ENCODE measurements around the gene CEP295NL.
"Not testable (repeated sequence)": the region's sequence is repeated elsewhere in the genome, so short reads cannot be mapped to it uniquely, and the experiment has no call there.

The CEP295NL gene

DNA sequence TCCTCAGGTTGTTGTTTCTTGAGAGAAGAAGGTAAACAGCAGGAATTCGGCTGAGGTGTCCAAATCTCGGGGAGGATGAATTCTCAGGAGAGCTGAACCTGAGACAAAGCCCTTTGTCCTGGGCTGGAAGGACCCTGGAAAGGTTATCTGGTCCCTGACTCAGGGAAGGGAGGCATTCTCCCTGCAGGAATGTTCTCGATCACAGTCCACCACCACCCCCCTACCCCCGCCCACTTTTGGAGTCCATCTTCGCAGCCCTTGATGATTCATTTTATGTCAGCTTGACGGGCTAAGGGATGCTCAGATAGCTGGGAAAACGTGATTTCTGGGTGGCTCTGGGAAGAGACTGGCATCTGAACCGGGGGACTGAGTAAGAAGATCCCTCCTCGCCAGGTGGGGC lies 1.4 kb upstream of the CEP295NL start:
- TF ChIP-seq, protein P1, sequence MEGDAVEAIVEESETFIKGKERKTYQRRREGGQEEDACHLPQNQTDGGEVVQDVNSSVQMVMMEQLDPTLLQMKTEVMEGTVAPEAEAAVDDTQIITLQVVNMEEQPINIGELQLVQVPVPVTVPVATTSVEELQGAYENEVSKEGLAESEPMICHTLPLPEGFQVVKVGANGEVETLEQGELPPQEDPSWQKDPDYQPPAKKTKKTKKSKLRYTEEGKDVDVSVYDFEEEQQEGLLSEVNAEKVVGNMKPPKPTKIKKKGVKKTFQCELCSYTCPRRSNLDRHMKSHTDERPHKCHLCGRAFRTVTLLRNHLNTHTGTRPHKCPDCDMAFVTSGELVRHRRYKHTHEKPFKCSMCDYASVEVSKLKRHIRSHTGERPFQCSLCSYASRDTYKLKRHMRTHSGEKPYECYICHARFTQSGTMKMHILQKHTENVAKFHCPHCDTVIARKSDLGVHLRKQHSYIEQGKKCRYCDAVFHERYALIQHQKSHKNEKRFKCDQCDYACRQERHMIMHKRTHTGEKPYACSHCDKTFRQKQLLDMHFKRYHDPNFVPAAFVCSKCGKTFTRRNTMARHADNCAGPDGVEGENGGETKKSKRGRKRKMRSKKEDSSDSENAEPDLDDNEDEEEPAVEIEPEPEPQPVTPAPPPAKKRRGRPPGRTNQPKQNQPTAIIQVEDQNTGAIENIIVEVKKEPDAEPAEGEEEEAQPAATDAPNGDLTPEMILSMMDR (IDR thresholded peaks at IDR 0.05; ENCODE audit: insufficient read depth, low read length, poor library complexity, severe bottlenecking), result no peak
- peaks cover 2% of the 10 kb centered on the region for H3K27me3 ChIP-seq (replicated peaks; ENCODE audit: control insufficient read depth, insufficient read depth, low read length)
- H3K4me3 ChIP-seq (replicated peaks; ENCODE audit: low read depth, low read length), result no peak overlapping the region
- DNase-seq (ENCODE audit: extremely low read depth, insufficient read length), result no peak
- no peaks in the 10 kb centered on the region for H3K36me3 ChIP-seq (ENCODE audit: control insufficient read depth, insufficient read depth, low read length)

DNA sequence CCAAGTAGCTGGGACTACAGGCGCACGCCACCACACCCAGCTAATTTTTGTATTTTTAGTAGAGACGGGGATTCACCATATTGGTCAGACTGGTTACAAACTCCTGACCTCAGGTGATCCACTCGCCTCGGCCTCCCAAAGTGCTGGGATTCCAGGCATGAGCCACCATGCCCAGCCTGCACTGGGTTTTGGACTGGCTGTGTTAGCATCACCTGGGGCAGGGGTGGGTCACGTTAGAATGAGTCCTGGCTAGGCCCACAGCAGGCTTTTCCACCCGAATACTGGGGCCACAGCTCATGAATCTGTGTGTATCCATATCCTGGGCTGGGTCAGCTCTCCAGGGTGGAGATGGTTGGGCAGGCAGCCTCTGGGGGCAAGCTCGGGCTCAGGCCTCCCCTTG lies 770 bp downstream of the CEP295NL start:
- H3K27me3 ChIP-seq (replicated peaks; ENCODE audit: control insufficient read depth, insufficient read depth, low read length); H3K4me3 ChIP-seq (replicated peaks; ENCODE audit: low read depth, low read length); H3K36me3 ChIP-seq (ENCODE audit: control insufficient read depth, insufficient read depth, low read length); DNase-seq (ENCODE audit: extremely low read depth, insufficient read length): not testable (repeated sequence)

DNA sequence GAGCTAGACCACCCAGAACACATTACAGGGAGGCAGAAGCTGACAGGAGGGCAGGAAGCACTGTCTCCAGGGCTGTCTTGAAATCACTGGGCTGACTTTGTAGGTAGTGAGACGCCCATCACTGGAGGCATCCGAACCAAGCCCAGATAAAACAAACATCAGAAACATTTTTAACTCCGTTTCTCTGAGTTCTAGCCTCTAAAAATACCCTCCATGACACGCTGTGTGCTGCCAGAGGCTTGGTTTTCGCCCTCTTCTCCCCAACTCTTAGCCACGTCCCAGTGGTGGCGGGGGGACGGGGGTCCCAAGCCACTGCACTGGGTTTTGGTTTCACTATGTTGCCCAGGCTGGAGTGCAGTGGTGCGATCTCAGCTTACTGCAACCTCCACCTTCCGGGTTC lies 1.2 kb downstream of the CEP295NL start:
- DNase-seq (ENCODE audit: extremely low read depth, insufficient read length), result no peak
- TF ChIP-seq, protein P1 (IDR thresholded peaks at IDR 0.05; ENCODE audit: insufficient read depth, low read length, poor library complexity, severe bottlenecking), result no peak
- peaks cover 2% of the 10 kb centered on the region for H3K27me3 ChIP-seq (replicated peaks; ENCODE audit: control insufficient read depth, insufficient read depth, low read length)
- H3K36me3 ChIP-seq (ENCODE audit: control insufficient read depth, insufficient read depth, low read length), result no peaks in the 10 kb centered on the region
- no peak overlapping the region for H3K4me3 ChIP-seq (replicated peaks; ENCODE audit: low read depth, low read length)

DNA sequence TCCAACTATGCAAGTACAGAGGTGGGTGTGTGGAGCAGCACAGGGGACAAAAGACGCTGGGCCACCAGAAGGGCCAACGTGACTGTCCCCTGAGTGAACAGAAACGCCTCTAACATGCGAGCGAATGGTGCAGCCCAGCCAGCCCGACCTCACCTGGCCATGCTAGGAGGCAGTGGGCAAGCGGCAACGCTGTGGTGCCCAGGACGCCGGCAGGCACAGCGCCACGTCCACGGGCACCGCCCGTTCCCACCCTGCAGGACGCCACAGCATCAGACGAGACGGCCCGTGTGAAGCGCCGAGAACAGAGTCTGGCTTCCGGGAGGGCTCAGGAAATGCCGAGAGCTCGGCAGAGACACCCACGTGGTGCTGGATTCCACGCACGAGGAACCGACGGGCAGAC lies 2.2 kb downstream of the CEP295NL start:
- DNase-seq (ENCODE audit: extremely low read depth, insufficient read length), result no peak
- no peaks in the 10 kb centered on the region for H3K36me3 ChIP-seq (ENCODE audit: control insufficient read depth, insufficient read depth, low read length)
- TF ChIP-seq, protein P1 (IDR thresholded peaks at IDR 0.05; ENCODE audit: insufficient read depth, low read length, poor library complexity, severe bottlenecking), result no peak
- peaks cover 2% of the 10 kb centered on the region for H3K27me3 ChIP-seq (replicated peaks; ENCODE audit: control insufficient read depth, insufficient read depth, low read length)
- no peak overlapping the region for H3K4me3 ChIP-seq (replicated peaks; ENCODE audit: low read depth, low read length)

DNA sequence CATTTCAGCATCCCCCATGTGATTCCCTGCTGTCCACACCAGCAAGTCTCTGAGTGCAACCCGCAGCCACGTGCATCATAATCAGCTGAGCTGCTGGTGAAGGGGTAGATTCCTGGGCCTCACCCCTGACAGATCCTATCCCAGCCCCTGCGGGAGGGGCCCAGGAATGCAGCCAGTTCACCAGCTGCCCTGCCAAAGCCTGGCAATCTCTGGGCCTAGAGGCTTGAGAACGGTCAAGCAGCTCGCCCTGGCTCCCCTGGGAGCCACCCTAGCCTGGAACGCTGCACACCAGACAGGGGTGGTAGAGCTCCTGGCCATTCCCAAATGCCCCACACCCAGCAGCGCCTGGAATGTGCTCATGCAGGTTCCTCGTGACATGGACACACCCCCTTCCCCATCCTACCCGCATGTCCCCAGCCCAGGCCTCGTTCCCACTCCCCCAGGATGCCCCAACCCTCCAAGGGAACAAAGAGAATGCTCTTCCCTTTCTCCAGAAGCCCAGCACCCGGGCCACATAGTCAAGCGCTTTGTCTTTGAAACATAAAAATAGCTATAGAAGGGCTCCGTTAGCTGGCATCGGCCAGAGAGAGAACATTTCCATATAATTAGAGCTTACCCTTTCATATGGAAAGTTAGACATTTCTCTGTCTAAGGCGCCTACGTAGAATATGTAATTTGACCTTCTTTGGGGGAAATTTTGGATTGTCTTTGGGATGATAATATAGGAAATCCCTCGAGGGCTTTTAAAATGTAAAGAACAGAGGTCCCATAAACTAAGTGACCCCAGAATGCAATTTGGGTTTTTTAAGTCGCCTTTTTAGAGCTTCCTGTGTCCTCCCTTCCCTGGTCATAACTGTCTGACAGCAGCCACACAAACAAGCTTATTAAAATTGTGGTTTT lies 3.4 kb downstream of the CEP295NL start:
- Histone ChIP-seq H3K27me3 (replicated peaks; ENCODE audit: control insufficient read depth, insufficient read depth, low read length) (peaks cover 2% of the 10 kb centered on the region), H3K4me3 (replicated peaks; ENCODE audit: low read depth, low read length) (no peak overlapping the region), H3K36me3 (ENCODE audit: control insufficient read depth, insufficient read depth, low read length) (no peaks in the 10 kb centered on the region)
- TF ChIP-seq, protein P1 (IDR thresholded peaks at IDR 0.05; ENCODE audit: insufficient read depth, low read length, poor library complexity, severe bottlenecking), result no peak
- no peak for DNase-seq (ENCODE audit: extremely low read depth, insufficient read length)

DNA sequence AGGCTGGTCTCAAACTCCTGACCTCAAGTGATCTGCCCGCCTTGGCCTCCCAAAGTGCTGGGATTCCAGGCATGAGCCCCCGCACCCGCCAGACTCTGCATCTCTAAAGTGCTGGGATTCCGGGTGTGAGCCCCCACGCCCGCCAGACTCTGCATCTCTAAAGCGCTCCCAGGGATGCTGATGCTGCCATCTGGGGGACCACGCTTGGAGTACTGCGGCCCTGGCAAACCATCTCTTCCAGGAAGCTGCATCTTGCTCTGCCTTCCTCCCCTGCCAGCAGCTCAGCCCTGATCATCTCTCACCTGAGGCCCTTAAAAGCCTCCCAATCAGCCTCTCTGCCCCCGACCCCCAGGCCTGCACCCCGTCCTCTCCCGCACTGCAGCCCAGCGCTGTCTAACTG lies 4.1 kb downstream of the CEP295NL start:
- H3K36me3 ChIP-seq (ENCODE audit: control insufficient read depth, insufficient read depth, low read length), result no peaks in the 10 kb centered on the region
- TF ChIP-seq, protein P1 (IDR thresholded peaks at IDR 0.05; ENCODE audit: insufficient read depth, low read length, poor library complexity, severe bottlenecking), result no peak
- peaks cover 2% of the 10 kb centered on the region for H3K27me3 ChIP-seq (replicated peaks; ENCODE audit: control insufficient read depth, insufficient read depth, low read length)
- no peak for DNase-seq (ENCODE audit: extremely low read depth, insufficient read length)
- H3K4me3 ChIP-seq (replicated peaks; ENCODE audit: low read depth, low read length), result no peak overlapping the region

Data from GM06990 (cell line).